Amygdala (tissue), 56 donors: Measurements from ENCODE around the gene STK11IP.
"Not testable (repeated sequence)": the region's sequence is repeated elsewhere in the genome, so short reads cannot be mapped to it uniquely, and the experiment has no call there.

Source experiments
- DNase-seq, 56 donors: peaks; one replicate each; lab custom pipeline; 2025; lab: John Stamatoyannopoulos, UW

STK11IP gene

GRCh38 chr2:219644801-219645480 lies 47.3 kb downstream of the STK11IP start:
- peak in 5 of 56 donors; percentile 13 to 61 (median 35) for DNase-seq

DNA sequence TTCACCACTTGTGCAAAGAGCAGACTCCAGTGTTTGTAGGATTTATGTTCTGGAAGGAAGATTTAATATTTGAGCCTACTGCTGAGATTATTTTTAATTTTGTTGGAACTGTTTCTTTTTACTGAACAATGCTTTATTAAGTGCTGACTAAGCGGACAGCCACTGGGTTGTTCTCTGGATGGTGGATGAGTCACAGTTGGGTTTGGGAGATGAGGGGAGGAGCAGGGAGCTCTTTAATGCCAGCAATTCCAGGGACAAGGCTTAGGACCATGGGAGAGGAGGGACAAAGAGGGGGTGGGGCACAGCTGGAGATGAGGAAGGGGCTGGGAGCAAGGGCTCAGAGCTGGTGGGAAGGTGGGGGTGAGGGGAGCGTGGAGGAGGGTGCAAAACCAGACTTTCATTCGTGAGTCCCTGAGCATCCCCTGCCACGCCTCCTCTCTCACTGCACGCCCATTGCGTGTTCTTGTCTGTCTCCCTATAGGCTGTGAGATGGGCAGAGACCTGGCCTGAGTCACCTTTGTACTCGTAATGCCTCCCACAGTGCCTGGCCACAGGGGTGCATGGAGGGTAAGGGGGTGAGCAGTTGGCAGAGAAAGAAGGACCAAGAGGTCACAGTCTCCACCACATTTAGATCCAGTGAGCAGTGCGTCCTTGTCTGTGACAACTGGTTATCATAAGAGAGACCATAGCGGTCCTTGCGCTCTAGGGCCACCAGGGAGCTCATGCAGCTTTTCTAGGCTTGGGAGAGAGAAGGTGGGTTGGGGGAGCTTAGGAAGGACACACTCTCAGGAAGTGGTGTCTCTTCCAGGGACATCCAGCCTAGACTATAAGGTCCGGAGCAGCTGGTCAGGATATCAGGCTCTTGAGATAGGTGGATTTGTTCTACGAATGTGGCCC lies 48.2 kb downstream of the STK11IP start:
- peak in 8 of 56 donors; percentile 22 to 55 (median 32) for DNase-seq

DNA sequence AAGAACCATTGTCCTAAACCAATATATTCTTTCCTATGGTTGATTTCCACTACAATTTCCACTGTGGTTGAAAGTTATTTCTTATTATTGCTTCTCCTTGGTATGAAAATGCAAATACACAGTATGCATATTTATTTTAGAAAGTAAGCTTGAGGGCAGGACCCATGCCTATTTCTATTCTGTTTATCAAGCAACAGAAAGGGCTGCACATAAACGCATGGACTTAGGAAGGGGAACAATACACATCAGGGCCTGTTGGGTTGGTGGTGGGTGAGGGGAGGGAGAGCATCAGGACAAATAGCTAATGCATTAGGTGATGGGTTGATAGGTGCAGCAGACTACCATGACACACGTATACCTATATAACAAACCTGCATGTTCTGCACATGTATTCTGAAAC lies 50.5 kb downstream of the STK11IP start:
- no peak for DNase-seq

- DNase-seq, result no peak
These were observed 51.3 kb downstream of the STK11IP start for GRCh38 chr2:219648963-219649362.

DNA sequence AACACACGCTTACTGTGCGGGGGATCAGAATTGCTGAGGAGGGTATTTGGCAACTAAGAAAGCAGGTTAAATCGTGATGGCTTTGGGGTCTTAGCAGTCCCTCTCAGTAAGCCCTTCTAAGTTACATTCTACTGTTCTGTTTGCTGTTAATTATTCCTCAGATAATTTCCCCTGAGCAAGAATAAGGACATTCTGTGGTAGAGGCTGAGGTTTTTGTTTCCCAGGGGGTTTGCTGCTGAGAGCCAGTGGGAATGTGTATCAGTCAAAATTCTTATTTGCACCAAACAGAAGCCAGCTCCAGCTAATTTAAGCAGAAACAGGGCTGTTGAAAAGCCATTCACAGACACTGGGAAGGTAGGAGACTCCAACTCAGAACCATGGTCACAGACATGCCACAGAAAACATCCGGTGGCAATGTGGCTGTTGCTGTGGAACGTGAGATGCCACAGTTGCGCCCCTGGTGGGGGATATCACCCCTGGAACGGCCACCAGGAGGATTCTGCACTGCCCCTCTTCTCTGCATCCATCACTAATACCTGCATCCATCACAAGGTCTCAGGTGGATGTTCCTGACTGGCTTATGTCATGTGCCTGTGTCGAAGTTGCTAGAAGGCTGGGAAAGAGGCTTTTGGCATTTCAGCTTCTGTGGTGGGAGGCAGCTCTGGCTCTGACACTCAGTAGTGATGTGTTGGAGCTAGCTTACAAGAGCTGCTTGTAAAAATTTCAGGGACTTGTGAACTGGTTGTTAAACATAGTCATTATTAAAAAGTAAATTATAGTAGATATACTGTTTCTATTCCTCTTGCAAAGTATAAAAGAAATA lies 53.0 kb downstream of the STK11IP start:
- DNase-seq, result no peak

DNA sequence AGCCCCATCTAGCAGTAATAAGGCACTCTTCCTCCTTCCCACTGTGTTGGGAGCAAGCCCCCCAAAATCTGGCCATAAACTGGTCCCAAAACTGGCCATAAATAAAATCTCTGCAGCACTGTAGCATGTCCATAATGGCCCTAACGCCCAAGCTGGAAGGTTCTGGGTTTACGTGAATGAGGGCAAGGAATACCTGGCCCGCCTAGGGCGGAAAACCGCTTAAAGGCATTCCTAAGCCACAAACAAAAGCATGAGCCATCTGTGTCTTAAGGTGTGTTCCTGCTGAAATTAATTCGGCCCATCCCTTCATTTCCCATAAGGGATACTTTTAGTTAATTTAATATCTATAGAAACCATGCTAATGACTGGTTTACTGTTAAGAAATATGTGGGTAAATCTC lies 54.0 kb downstream of the STK11IP start:
- not testable (repeated sequence) for DNase-seq

DNA sequence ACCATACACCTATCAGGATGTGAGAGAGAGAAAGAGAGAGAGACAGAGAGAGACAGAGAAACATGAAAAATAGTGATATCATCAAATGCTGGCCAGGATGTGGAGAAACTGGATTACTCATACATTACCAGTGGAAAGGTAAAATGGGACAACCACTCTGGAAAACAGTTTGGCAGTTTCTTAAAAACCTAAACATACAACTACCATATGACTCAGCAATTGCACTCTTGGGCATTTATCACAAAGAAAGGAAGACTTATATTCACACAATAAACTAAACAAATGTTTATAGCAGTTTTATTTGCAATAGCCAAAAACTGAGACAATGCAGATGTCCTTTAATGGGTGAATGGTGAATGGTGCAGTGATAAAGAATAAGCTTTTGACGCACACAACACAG lies 58.9 kb downstream of the STK11IP start:
- DNase-seq, result no peak

- DNase-seq, result no peak
These were observed 60.7 kb downstream of the STK11IP start for GRCh38 chr2:219658196-219658846.

DNA sequence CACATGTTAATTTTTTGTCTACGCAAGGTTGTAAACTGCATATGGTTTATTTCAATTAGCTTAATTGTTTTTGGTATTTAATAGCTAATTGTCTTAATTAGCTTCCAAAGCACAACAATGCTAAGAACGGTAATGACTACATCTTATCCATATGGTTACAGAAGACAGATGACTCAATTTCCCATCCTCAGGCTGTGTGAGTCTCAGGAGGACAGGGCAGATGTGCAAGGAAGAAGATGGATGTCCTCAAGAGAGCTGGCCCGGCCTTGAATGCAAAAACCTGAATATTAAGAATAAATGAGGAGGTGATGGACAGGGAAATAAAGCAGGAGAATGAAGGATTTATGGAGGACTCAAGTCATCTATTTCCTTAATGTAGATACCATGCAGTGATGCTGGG lies 61.2 kb downstream of the STK11IP start:
- DNase-seq, result no peak

GRCh38 chr2:219661197-219661954 lies 63.7 kb downstream of the STK11IP start:
- no peak for DNase-seq

GRCh38 chr2:219661955-219662395 lies 64.3 kb downstream of the STK11IP start:
- DNase-seq, result no peak

DNA sequence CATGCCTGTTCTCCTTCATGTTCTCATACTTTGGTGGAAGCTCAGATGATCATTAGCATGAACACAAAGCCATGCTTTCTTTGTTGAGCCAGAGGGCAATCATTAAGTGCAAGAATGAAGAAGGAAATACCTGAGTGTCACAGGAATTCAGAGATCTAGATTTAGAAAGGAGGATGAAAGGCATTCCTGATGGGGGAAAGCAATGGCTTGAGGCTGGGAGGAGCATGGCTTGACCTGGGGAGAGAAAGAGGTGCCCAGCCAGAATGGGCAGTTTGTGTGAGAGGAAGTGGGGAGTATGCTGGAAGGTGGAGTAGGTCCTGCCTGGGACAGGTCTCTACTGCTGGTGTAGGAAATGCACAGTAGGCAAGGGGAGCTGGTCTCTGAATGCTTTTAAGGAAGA lies 64.9 kb downstream of the STK11IP start:
- DNase-seq, result no peak

DNA sequence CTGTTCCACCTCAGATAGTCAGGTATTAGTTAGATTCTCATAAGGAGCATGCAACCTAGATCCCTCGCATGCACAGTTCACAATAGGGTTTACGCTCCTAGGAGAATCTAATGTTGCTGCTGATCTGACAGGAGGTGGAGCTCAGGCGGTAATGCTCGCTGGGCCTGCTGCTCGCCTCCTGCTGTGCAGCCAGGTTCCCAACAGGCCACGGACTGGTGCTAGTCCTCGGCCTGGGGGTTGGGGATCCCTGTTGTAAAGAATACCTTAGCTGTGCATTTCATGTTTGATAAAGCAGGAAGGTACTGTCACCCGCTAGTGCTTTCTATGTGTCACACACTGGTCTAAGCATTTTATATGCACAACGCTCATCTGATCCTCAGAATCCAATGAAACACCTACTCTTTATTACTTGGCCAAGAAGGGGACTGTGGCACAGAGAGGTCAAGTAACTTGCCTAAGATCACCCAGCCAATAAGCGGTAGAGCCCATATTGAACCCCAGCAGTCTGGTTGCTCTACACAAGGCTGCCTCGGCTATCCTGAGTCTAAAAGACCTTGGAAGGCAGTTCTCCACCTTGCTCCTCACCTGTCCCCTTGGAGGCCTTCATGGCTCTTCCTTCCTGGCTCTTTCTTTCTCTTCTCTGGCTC lies 65.6 kb downstream of the STK11IP start:
- DNase-seq, result no peak

- DNase-seq, result no peak
These were observed 66.4 kb downstream of the STK11IP start for GRCh38 chr2:219664041-219664440.

- peak in 2 of 56 donors; percentile 10 to 14 for DNase-seq
These were observed 67.3 kb downstream of the STK11IP start for GRCh38 chr2:219664944-219665343.

GRCh38 chr2:219665926-219666325 lies 68.3 kb downstream of the STK11IP start:
- DNase-seq, result no peak
